Measurements from ENCODE around the gene AFF2.

Gene AFF2

DNA sequence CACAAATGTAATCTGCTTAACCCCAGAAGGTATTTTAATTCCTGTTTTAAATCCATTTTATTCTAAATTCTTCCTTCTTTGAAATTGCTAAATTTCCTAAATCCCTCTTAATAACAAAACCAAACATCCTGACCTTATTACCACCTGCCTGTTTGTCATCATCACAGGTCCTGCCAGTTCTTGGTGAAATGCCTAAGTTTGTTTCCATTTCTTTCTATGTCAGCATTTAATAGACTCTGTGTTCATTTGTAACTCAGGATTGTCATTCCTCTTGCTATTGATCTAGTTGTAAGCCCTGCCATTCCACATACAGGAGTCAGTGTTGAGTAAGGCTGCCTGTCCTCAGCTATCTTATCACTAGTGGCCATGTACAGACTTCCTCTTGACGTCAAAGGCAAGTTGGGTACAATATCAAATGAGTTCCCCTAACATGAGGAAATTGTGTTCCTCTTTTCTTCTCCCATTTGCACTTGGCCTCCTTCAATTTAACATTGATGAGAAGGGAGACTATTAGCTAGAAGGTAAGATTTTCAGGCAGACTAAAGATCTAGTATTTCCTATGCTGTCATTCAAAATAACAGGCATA is 440.1 kb downstream of the AFF2 start:
- DNase-seq: no peak

DNA sequence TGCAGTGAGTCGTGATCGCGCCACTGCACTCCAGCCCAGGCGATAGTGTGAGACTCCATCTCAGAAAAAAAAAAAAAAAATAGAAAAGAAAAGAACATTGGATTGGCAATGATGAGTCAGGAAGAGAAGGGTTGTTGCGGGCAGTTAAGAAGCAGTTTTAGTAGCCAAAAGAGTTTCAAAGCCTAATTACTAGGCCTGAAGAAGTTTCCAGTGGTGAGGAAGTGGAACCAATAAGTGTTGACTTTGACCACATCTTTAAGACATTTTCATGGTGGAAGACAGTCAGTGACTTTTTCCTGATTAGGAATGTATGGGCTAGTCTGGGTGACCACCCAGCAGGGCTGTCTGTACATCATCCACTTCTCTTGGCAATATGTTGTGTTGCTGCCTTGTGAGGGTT is 442.3 kb downstream of the AFF2 start:
- no peak for DNase-seq

DNA sequence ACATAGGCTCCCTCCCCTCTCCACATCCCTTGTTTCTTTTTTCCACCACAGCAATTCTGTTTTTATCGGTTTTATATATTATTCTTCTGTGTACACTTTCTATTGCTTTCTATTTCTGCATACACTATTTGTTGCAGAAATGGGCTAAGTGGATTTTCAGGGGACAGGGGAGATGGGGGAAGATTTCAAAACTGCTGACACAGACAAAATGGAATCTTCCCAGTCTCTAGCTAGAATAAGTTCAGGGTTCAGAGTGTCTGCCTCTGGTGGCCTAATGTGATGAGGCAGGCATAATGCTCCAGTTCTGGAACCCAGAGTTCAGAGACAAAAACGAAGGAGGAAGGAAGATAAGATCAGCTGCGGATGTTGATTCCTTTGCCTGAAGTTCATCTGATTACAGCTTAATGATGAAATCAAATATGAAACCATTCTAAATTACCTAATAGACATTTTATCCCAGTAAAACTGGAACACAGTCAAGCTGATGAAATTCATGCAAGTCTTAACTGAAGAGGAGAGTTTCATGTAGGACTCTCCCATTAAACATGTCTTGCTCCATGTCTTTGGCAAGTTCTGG is 447.1 kb downstream of the AFF2 start:
- no peak for DNase-seq

DNA sequence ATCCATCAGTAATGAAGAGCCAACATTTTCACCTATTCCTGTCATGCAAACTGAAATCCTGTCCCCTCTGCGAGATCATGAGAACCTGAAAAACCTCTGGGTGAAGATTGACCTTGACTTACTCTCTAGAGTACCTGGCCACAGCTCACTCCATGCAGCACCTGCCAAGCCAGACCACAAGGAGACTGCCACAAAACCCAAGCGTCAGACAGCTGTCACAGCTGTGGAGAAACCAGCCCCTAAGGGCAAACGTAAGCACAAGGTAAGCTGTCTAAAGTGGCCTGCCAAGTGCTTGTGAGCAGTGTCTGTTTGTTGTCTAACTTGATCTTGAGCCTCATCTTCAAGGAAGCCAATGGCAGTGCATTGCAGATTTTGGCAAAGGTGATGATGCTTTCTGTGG is 455.9 kb downstream of the AFF2 start:
- no peak for DNase-seq

DNA sequence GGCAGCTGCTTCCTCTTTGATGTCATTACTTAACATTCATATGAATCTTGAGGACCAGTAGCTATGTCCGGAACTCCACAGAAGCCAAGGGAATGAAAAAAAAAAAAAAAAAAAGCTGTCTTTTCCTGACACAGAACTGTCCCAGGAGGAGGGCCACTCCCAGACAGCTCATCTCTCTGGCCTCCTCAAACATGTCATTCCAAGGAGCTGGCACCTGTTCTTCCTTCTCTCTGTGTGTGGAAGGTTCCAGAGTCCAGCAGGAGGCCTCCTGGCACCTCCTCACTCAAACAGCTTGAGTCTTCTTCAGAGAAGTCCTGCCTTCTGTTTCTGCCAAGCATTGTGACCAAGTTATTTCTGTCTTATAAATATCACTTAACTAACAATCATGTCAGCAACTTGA is 458.5 kb downstream of the AFF2 start:
- DNase-seq: no peak

DNA sequence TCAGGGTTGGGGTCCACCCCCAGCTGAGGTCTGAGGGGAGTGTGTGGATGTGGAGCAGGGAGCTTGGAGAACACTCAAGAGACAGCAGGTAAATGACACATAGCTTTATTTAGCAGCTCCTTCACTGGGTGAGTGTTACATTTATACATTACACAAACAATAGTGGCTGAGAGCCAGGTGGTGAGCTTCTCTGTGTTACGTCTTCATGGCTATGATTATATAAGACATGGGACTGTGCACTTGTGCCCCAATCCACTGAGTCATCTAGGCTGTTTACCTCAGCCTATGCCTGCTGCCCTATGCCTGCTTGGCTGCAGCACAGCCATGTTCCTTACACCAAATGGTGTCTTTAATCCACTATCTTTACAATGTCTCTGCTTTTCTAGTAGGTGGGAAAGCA is 459.6 kb downstream of the AFF2 start:
- no peak for DNase-seq

DNA sequence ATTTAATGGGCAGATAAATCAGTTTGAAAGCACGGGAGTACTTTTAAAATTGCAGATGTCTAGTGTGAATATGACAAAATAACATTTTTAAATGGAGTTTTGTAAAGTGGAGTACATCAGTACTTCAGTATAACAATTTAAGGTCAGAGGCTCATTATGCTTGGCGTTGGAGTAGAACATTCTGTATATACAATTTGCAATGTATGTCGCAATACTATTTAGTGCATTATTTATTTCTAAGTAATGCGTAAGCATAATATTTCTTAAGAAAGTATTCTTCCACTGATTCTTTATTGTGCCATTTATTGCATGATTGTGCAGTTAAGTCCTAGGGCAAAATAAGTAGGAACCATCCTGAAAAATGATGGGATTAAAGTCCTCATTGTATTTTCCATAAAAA is 461.6 kb downstream of the AFF2 start:
- DNase-seq: no peak

DNA sequence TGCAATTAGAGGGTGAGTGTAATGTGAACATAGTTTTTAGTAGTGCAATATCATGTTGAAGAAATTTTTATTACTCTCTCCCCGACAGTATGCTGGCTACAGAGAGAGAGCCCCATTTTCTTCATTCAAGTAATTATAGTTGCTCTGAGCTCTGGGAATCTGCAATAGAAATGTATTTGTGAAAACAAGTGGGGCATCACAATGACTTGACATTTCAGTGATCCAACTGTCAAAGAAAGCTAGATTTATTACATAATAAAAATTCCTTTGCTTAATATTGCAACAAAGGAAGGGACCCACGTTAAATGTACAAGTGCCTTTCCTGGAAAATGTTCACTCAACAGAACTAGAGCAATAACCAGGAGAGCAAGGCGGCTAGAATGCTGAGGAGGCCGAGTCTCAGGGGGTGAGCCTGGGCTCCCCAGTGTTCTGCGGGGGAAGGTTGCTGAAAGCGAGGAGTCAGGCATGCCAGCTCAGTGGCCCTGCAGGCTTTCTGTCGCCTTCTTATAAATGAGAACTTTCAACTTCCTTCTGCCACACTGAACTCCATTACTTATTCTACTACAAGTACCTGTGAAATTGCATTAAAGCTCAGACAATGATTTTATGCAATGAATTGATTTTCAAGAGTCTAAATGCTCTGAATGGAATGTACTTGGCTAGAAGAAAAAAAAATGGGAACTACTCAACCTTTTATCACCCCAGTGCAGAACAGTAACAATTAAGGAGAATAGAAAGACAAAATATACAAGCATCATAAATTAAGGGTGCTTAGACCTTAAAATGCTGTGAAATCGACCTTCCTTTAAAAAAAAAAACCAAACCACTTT is 476.4 kb downstream of the AFF2 start:
- DNase-seq: no peak

DNA sequence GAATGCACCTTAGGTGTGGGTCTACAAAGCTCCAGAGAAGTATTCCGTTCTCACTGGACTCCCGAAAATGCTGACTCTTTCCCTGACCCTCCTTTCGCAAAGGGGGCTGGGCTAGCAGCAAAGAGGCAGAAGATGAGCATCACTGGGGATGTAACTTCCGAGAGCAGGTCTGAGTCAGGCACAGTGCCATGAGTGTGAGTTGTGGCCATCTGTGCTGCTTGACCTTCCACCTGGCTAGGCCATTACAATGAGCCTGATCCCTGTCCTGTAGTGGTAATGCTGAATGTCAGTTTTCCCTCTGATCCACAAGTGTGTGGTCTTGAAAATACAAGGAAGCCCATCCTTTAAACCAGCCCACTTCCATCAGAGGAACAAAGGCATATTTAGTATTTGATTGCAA is 479.4 kb downstream of the AFF2 start:
- DNase-seq: no peak

DNA sequence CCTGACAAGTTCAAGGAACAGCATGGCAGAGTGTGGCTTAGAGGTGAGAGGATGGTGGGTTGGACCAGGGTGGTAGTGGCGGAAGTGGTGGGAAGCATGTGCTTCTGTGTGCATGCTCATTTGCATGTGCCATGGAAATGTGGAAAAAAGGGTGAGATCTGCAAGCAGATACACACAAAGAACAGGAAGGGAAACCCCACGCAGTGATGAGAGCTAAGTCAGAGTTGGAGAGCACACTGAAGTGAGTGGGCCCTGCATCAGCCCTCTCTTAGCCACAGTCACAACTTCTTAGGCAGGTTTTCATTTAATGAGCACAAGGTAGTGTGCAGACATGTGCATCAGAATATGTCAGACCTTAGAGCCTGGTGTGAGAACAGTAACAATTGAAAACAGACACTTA is 483.8 kb downstream of the AFF2 start:
- DNase-seq: no peak

DNA sequence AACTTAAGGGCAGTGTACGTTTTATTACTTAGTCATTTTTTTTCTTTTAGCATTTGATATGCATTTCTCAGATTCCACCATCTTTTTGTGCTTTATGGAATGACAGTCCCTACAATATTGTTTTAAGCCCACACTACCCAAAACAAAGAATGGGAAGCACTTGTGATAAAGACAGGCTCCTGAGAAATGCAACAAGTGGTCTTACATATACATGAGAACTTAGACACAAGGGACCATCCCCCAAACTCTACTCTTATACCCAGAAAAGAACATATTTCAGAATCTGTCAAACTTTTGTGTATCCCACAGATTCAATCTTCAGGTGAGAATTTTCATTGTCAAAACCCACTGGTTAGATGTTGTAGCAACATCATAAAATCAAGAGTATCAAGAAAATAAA is 491.1 kb downstream of the AFF2 start:
- DNase-seq: no peak

DNA sequence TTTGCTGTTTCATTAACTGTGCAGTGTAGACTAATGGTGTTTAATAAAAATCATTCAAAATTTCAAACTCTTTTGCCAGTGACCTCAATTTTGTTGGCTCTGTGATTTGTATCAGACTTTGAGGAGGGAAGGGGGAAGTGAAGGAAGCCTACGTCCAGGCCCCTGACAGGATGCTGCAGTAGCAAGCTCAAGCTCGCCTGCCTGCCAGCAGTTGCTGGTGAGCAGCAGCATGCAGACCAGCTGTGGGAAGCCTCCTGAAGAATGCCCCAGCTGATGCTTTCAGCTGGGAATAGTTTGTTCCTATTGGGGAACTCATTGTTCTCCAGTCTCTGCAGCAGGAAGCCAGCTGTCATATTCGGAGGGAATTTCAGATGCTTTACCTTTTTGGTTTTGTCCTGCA is 495.2 kb downstream of the AFF2 start:
- DNase-seq: no peak

DNA sequence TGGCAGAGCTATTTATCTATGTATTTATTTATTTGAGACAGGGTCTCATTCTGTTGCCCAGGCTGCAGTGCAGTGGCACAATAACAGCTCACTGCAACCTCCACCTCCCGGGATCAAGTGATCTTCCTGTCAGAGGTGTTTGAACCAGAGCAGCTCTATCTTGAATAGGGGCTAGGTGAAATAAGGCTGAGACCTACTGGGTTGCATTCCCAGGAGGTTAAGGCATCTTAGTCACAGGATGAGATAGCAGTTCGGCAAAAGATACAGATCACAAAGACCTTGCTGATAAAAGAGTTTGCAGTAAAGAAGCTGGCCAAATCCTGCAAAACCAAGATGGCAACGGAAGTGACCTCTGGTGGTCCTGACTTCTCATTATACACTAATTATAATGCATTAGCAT is 501.9 kb downstream of the AFF2 start:
- DNase-seq: no peak

DNA sequence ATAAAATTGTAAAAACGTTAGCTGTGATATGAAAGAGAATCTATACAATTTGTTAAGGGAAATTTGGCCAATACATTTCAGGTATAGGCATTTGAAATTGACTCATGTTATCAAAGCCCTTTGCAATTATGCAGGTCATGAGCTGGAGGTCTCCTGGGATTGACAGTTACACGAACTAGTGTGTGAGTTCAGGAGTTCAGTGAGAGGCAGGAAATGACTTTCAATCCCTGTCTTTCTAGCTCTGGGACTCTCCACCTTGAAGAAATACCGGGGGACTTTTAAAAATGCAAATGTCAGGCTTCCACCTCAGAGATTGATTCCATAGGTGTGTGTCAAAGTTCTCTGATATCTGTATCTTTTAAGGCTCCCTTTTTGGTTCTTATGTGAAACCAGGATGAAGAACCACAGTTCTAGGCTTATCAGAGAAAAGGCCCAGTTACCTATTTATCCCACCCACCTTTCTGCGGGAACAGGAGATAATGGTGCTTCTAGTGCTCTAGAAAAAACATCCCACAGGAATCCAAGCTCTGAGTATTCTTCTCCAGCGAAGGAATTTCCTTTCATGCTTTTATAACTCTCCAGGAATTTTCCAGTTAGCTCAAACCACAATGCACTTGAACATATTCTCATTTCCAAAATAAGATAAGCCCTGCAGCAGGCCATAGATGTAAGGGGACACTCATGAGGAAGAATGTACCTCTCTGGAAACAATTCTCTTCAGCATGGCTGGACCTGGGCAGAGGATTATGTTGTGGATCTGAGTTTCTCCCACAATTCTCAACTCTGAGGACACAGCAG is 503.6 kb downstream of the AFF2 start:
- no peak for DNase-seq

DNA sequence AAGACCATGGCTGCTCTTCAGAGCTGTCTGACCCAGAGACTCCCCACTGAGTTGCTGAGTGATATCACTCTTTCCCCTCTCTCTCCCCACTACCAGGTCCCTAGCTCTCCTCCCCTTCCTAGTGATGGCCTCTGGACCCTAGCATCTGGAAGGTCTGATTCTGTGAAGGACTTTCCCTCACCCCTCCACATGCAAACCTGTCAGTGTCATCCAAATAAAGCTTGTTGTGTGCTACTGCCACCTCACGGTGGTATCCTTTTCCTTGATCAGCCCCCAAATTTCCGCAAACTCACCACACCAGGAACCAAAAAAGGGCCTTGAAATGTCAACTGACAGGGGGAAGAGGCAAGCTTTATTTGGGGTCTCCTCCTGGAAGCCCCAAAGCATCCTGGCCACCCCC is 504.5 kb downstream of the AFF2 start:
- no peak for DNase-seq

DNA sequence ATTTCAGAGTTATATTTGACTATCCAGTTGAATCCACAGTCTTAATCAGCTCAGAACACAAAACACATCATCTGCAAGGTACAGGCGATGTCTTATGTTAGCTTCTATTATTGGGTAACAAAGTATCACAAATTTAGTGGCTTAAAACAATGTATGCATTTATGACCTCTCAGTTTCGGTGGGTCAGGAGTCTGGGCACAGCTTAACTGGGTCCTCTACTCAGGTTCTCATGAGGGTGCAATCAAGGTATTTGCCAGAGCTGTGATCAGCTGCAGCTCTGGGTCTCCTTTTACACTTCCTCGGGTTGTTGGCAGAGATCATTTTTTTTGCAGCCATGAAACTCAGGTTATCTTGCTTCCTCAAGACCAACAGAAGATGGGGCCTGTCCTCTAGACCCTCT is 505.8 kb downstream of the AFF2 start:
- no peak for DNase-seq

DNA sequence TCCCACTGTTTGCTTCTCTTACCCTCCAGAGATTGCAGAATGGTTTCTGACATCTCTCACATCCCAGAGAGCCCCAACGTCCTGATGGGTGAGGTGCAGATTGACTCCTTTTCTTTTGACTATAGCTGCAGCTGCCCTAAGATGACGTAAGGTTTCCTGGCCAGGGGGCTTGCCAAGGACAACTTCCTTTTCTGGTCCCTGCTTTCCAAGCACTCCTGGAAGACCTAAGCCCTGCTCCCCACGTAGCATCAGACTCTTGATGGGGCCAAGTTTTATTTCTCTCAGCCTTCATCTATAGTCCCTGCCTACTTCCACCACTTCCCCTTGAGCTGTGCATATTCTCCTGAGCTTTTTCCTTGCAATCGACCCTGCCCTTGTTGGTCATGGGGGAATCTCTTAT is 507.0 kb downstream of the AFF2 start:
- DNase-seq: no peak

DNA sequence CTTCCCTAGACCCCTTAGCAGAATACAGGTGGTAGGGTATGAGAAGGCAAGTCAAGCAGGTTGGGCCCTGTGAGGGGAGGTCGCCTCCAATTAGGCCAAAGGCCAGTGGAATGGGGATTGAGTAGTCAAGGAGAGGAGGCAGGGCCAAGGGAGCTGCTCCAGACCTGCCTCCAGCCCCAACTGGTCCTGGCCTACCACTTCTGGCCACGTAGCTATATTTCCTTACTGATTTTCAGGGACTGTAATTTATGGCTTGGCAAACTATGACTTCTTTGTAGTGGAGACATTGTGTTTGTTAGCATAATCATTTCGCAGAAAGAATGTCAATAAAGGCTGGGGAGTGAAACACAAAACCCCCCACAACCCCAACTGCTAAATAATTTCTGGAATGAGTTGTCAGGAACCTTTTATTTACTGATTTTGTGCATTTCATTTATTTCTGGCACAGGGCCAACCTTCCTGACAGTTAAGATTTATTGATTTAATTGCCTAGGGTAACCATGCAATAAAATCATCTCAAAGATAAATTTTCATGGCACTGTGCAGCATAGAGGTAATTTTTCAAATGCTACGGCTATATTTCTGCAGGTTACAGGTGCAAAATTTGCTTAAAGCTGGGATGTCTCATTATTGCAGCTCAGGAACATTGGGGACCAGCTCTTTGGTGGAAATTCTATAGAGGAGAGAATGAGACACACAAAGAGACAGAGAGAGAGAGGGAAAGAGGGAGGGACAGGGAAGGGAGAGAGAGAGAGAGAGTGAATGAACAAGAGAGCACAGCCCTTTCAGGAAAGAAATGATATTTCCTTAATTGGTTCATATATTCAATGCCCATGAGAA is 509.8 kb downstream of the AFF2 start:
- DNase-seq: no peak

DNA sequence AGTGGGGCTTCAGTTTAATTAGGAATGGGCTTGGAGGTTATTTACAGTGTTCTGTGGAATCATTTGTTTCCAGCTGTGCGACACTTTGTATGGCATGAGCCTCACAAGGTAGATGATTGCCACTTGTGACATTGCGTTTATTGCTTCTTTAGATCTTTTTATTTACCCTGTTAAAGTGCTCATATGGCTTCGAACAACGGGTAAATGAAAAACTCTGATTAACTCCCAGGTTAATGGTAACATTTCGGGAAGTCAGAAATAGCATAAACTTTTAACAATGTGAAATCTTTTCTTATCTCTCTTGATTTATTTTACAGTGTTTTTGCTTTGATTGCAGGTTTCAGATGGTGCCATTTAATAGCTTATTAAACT is 510.4 kb downstream of the AFF2 start:
- DNase-seq: no peak

DNA sequence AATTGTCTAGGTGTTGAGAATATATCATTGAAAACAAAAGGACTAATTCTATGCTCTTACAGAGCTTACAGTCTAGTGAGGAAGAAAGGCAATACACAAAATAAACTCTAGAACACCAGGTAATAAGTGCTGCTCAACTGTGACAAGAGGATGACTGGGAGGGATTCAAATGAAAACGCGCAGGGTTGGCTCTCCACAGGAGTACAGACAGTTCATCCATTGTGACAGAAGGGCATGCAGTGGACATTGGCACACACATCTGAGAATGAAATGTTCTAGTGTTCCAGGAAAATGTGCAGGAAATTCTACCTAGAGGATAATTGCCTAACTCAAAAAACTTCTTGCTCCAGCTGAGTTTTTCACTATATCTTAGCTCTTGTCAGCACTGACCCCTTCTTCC is 512.7 kb downstream of the AFF2 start:
- no peak for DNase-seq

DNA sequence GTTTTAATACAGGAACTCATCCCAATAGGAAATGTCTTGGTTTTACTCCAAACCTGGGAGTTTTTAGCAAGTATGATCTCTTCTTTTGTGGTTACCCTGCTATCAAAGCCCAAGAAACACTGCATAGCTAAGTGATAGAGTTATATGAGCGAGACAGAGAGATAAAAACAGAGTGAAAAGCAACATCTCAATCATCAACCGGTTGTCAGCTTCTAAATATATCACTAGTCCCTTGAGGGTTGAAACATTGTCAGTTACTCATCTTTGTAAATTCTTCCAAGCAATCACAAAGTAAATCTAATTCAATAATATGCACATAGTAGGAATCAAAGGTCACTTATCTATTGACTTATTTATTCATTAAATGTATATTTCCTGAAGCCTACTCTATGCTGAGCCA is 520.7 kb downstream of the AFF2 start:
- no peak for DNase-seq

DNA sequence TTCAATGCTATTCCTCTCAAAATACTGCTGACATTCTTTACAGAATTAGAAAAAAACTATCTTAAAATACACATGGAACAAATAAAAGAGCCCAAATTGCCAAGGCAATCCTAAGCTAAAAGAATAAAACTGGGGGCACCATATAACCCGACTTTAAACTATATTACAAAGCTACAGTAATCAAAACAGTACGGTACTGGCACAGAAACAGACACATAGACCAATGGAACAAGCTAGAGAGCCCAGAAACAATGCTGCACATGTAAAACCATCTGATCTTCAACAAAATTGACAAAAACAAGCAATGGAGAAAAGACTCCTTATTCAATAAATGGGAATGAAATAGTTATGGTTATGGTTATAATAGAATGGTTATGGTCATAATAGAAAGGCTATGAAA is 522.1 kb downstream of the AFF2 start:
- DNase-seq: no peak

DNA sequence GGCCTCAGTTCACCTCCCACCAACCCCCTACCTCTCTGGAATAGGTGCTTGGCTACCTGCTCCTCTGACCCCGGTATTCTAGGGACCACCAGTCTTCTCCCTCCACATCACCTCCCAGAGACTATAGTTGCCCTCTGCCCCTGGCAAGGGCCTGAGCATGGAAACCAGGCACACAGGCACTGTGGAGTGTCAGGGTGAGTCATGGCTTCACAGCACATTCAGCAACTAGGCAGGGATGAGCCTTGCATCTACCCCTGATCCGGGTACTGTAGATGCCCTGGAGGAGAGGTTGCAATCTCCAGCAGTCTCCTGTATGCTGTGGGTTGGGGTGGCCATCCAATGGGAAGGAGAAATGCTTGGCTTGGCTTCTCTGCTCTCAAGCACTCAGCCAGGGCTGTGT is 532.0 kb downstream of the AFF2 start:
- DNase-seq: no peak
